NCI-H524 treated with DMSO at 0.1 percent for 48 hours (cell line): ENCODE measurements around the gene HSPB8.
"Not testable (repeated sequence)": the region's sequence is repeated elsewhere in the genome, so short reads cannot be mapped to it uniquely, and the experiment has no call there.

Experiments used
- DNase-seq: peaks from one replicate; lab custom pipeline; 2025; lab: John Stamatoyannopoulos, UW

The HSPB8 gene

GRCh38 chr12:119206348-119207062, 27.8 kb downstream of the HSPB8 start:
- DNase-seq, result peak; percentile 48

GRCh38 chr12:119207063-119207560, 28.4 kb downstream of the HSPB8 start:
- DNase-seq, result no peak

GRCh38 chr12:119208626-119209061, 29.9 kb downstream of the HSPB8 start:
- no peak for DNase-seq

- no peak for DNase-seq
Measured at GRCh38 chr12:119211884-119212283, 33.2 kb downstream of the HSPB8 start.

GRCh38 chr12:119216084-119216483, 37.4 kb downstream of the HSPB8 start:
- DNase-seq, result no peak

- not testable (repeated sequence) for DNase-seq
Measured at GRCh38 chr12:119218875-119219274, 40.1 kb downstream of the HSPB8 start.

GRCh38 chr12:119222222-119222951, 43.7 kb downstream of the HSPB8 start:
- peak; percentile 3 for DNase-seq

- peak; percentile 26 for DNase-seq
Measured at GRCh38 chr12:119225454-119225853, 46.7 kb downstream of the HSPB8 start.

GRCh38 chr12:119227292-119227691, 48.6 kb downstream of the HSPB8 start:
- no peak for DNase-seq

GRCh38 chr12:119229205-119229604, 50.5 kb downstream of the HSPB8 start:
- no peak for DNase-seq

GRCh38 chr12:119229837-119230236, 51.1 kb downstream of the HSPB8 start:
- peak; percentile 11 for DNase-seq

GRCh38 chr12:119230807-119231206, 52.1 kb downstream of the HSPB8 start:
- no peak for DNase-seq

- no peak for DNase-seq
Measured at GRCh38 chr12:119231774-119232173, 53.0 kb downstream of the HSPB8 start.

GRCh38 chr12:119235197-119235751, 56.5 kb downstream of the HSPB8 start:
- DNase-seq, result no peak

GRCh38 chr12:119236372-119236771, 57.6 kb downstream of the HSPB8 start:
- DNase-seq, result no peak

- DNase-seq, result no peak
Measured at GRCh38 chr12:119239040-119239439, 60.3 kb downstream of the HSPB8 start.

- no peak for DNase-seq
Measured at GRCh38 chr12:119241049-119241448, 62.3 kb downstream of the HSPB8 start.

- DNase-seq, result no peak
Measured at GRCh38 chr12:119241580-119242169, 62.9 kb downstream of the HSPB8 start.
